HG03196 (cell line): ENCODE results near the gene DLGAP3.

Experiments
- ATAC-seq: cut with Tn5 transposase; IDR thresholded peaks from one replicate; pipeline ENCODE4 v1.9.1; 2021; ENCODE audit not compliant: unreplicated experiment

DLGAP3 gene

GRCh38 chr1:34868230-34869049 is 61.0 kb downstream of the DLGAP3 start:
- no peak for ATAC-seq

GRCh38 chr1:34867415-34867814 is 62.0 kb downstream of the DLGAP3 start:
- no peak for ATAC-seq

- no peak for ATAC-seq
Measured at GRCh38 chr1:34866762-34867109, 62.7 kb downstream of the DLGAP3 start.

GRCh38 chr1:34865981-34866761 is 63.3 kb downstream of the DLGAP3 start:
- ATAC-seq = peak; percentile 50

- no peak for ATAC-seq
Measured at GRCh38 chr1:34865573-34865972, 63.9 kb downstream of the DLGAP3 start.

GRCh38 chr1:34864759-34865158 is 64.7 kb downstream of the DLGAP3 start:
- ATAC-seq = no peak

GRCh38 chr1:34863501-34863900 is 65.9 kb downstream of the DLGAP3 start:
- no peak for ATAC-seq

GRCh38 chr1:34859446-34860200 is 69.8 kb downstream of the DLGAP3 start, which contains the start of gene SMIM12:
TSS of gene SMIM12 (minus strand) at chr1:34859749. CDS start at chr1:34855977, 3,772 bp downstream.
- peak; percentile 95 for ATAC-seq

GRCh38 chr1:34858901-34859445 is 70.5 kb downstream of the DLGAP3 start:
- ATAC-seq = peak; percentile 21

GRCh38 chr1:34856697-34857096 is 72.8 kb downstream of the DLGAP3 start:
- ATAC-seq = no peak

GRCh38 chr1:34852677-34853217 is 76.7 kb downstream of the DLGAP3 start:
- peak; percentile 89 for ATAC-seq

- ATAC-seq = no peak
Measured at GRCh38 chr1:34851431-34852105, 77.9 kb downstream of the DLGAP3 start.

- no peak for ATAC-seq
Measured at GRCh38 chr1:34850382-34850781, 79.1 kb downstream of the DLGAP3 start.

- ATAC-seq = no peak
Measured at GRCh38 chr1:34847094-34847493, 82.4 kb downstream of the DLGAP3 start.

GRCh38 chr1:34846265-34846664 is 83.2 kb downstream of the DLGAP3 start:
- ATAC-seq = no peak

GRCh38 chr1:34845131-34845901 is 84.1 kb downstream of the DLGAP3 start:
- no peak for ATAC-seq

- ATAC-seq = no peak
Measured at GRCh38 chr1:34844252-34844634, 85.2 kb downstream of the DLGAP3 start.

GRCh38 chr1:34843392-34844251 is 85.8 kb downstream of the DLGAP3 start:
- no peak for ATAC-seq

GRCh38 chr1:34842952-34843371 is 86.5 kb downstream of the DLGAP3 start:
- ATAC-seq = no peak
